Endothelial cell of umbilical vein (primary cell): ENCODE results near the gene TEX12. TPM values are rescaled to one million over a fixed set of nuclear protein-coding genes. Genes with fewer than 3 reads are reported as not detected.

ENCODE experiments used
- BruUV-seq: library from RNA; stranded (reverse); fragments of 400-500 nt; replicated peaks from 2 replicates; lab custom pipeline; 2021; lab: Mats Ljungman, UMichigan
- CTCF ChIA-PET: fragments of 300-600, 350-600 bp; sonication (Branson Sonifier 250); formaldehyde crosslinking; loops from one replicate; lab custom pipeline; 2021; ENCODE audit warnings: antibody characterized with exemption, inconsistent platforms; lab: Charles Lee
- POLR2A ChIA-PET: fragments of 300-600, 350-600 bp; sonication (Branson Sonifier 250); formaldehyde crosslinking; loops from one replicate; lab custom pipeline; 2021; ENCODE audit warnings: antibody characterized with exemption, inconsistent platforms; lab: Charles Lee
- DNase-seq: peaks from one replicate; pipeline ENCODE4 v3.0.0-alpha.2; 2011; ENCODE audit warnings: low read depth, low spot score
- FAIRE-seq: peaks from 2 replicates; lab custom pipeline; 2011; peaks lifted over from hg19 to GRCh38; lab: Jason Lieb, UNC
- H2AFZ ChIP-seq: 2 replicates; pipeline ENCODE4 v1.6.0; 2012; ENCODE audit warnings: low read depth, low read length, control low read depth, inconsistent platforms
- H3K27ac ChIP-seq: 2 replicates; pipeline ENCODE4 v1.5.1; 2011; ENCODE audit warnings: low read depth, mild to moderate bottlenecking, control low read depth, low read length, moderate library complexity; ENCODE audit not compliant: insufficient read depth
- H3K27me3 ChIP-seq, 2 experiments: 2 replicates each; pipeline versions ENCODE4 v1.6.0 to v1.6.1; 2011; ENCODE audit warnings: low read length in 2 of 2, mixed read lengths in 1 of 2; ENCODE audit not compliant: control insufficient read depth in 2 of 2, insufficient read depth in 2 of 2
- H3K36me3 ChIP-seq, 2 experiments: 2 replicates in 1 of 2; 3 replicates in 1 of 2; pipeline ENCODE4 v1.5.1; 2011; ENCODE audit warnings: low read length in 2 of 2, mild to moderate bottlenecking in 1 of 2, moderate library complexity in 1 of 2; ENCODE audit not compliant: control insufficient read depth in 2 of 2, insufficient read depth in 2 of 2; ENCODE audit errors: extremely low read depth in 1 of 2
- H3K4me1 ChIP-seq: 3 replicates; pipeline ENCODE4 v1.5.1; 2011; ENCODE audit warnings: mild to moderate bottlenecking, low read length; ENCODE audit not compliant: control insufficient read depth, insufficient read depth; ENCODE audit errors: extremely low read depth
- H3K4me2 ChIP-seq: 2 replicates; pipeline ENCODE4 v1.6.1; 2011; ENCODE audit warnings: low read length, control low read depth, mixed read lengths; ENCODE audit not compliant: insufficient read depth
- H3K4me3 ChIP-seq, 3 experiments: fragments of 200-600 bp in 1 of 3; sonication (generic), shearing (Covaris generic) in 1 of 3; replicated peaks in 1 of 3; 2 replicates each; pipeline ENCODE4 v1.5.1; 2011 to 2016; ENCODE audit warnings: control low read depth in 3 of 3, low read length in 3 of 3, mild to moderate bottlenecking in 2 of 3, inconsistent platforms in 1 of 3, low read depth in 1 of 3, moderate library complexity in 1 of 3; ENCODE audit not compliant: insufficient read depth in 1 of 3
- H3K79me2 ChIP-seq: 2 replicates; pipeline ENCODE4 v1.6.0; 2012; ENCODE audit warnings: low read length, inconsistent platforms; ENCODE audit not compliant: control insufficient read depth, insufficient read depth
- H3K9ac ChIP-seq: replicated peaks from 2 replicates; pipeline ENCODE3; 2011; ENCODE audit warnings: low read length, control low read depth; ENCODE audit not compliant: insufficient read depth; ENCODE audit errors: extremely low read depth
- H3K9me1 ChIP-seq: replicated peaks from 3 replicates; pipeline ENCODE4 v1.6.0; 2011; ENCODE audit warnings: mild to moderate bottlenecking, low read length; ENCODE audit not compliant: control insufficient read depth, insufficient read depth; ENCODE audit errors: extremely low read depth
- H3K9me3 ChIP-seq: replicated peaks from 2 replicates; pipeline ENCODE4 v1.5.1; 2012; ENCODE audit warnings: low read length, inconsistent platforms; ENCODE audit not compliant: control insufficient read depth, insufficient read depth
- H4K20me1 ChIP-seq: replicated peaks from 2 replicates; pipeline ENCODE3; 2011; ENCODE audit warnings: mild to moderate bottlenecking, low read length; ENCODE audit not compliant: control insufficient read depth, insufficient read depth; ENCODE audit errors: extremely low read depth
- EZH2 ChIP-seq: IDR thresholded peaks from 2 replicates; pipeline ENCODE4 v1.6.1; 2012; ENCODE audit warnings: borderline replicate concordance, low read depth, mild to moderate bottlenecking, moderate library complexity, low read length, inconsistent platforms; ENCODE audit not compliant: severe bottlenecking
- FOS ChIP-seq: IDR thresholded peaks from 2 replicates; pipeline ENCODE4 v1.6.1; 2011; ENCODE audit warnings: mild to moderate bottlenecking, low read length, moderate library complexity, borderline replicate concordance; ENCODE audit not compliant: insufficient read depth
- GATA2 ChIP-seq: IDR thresholded peaks from 2 replicates; pipeline ENCODE4 v1.7.0; 2011; ENCODE audit warnings: low read depth, mild to moderate bottlenecking, moderate library complexity, mixed read lengths, low read length; ENCODE audit not compliant: insufficient read length, insufficient read depth
- JUN ChIP-seq: IDR thresholded peaks from 2 replicates; pipeline ENCODE4 v1.6.1; 2011; ENCODE audit warnings: borderline replicate concordance, low read depth; ENCODE audit not compliant: insufficient read length, insufficient read depth
- MYC ChIP-seq: IDR thresholded peaks from one replicate; pipeline ENCODE4 v1.6.1; 2011; ENCODE audit warnings: mild to moderate bottlenecking, low read depth, low read length
- POLR2A ChIP-seq: IDR thresholded peaks from 2 replicates; pipeline ENCODE4 v1.6.1; 2012; ENCODE audit warnings: low read depth, mild to moderate bottlenecking, control low read depth, low read length
- POLR2AphosphoS5 ChIP-seq: IDR thresholded peaks from 2 replicates; pipeline ENCODE4 v1.6.1; 2012; ENCODE audit warnings: low read depth, mild to moderate bottlenecking, control low read depth, low read length, moderate library complexity; ENCODE audit not compliant: insufficient read depth
- dilution Hi-C: fragments of 300-500 bp; cut with MboI; formaldehyde crosslinking; loops from one replicate; pipeline ENCODE4 v1.15.0; 2019; ENCODE audit warnings: low sequenced_read_pairs; ENCODE audit not compliant: extremely low pct_ligation_motif_present
- intact Hi-C: fragments of 100-400 bp; cut with micrococcal nuclease; formaldehyde crosslinking; loops from one replicate; pipeline ENCODE4 v1.10.0; 2022
- polyA plus RNA-seq, 4 experiments: library from polyadenylated mRNA; depleted of rRNA in 3 of 4; stranded (reverse) in 3 of 4; unstranded in 1 of 4; fragments of >200 nt; gene quantifications; 2 replicates each; pipeline versions ENCODE4 v1.2.1 to v1.2.3, GENCODE V29; 2011 to 2012; ENCODE audit warnings: missing spikeins in 1 of 4
- total RNA-seq: library from RNA; stranded (reverse); gene quantifications from 2 replicates; pipeline ENCODE4 v1.2.3, GENCODE V29; 2021
- TF ChIP-seq, protein P1 (sequence below): IDR thresholded peaks from 2 replicates; pipeline ENCODE4 v1.6.1; 2011; ENCODE audit not compliant: insufficient read depth, insufficient read length
- TF ChIP-seq, protein P2 (sequence below), 2 donors: IDR thresholded peaks; 1 replicate in 1 of 2; 2 replicates in 1 of 2; pipeline ENCODE4 v1.5.1; 2011; ENCODE audit warnings: low read length in 2 of 2, mild to moderate bottlenecking in 2 of 2, moderate library complexity in 2 of 2, control low read depth in 1 of 2, inconsistent platforms in 1 of 2, low read depth in 1 of 2; ENCODE audit not compliant: insufficient read depth in 1 of 2; ENCODE audit errors: extremely low read depth in 1 of 2

Gene TEX12
- total and polyA plus RNA-seq, 2 donors (not counting 3 experiments of a cell fraction or from before 2014, with no cell fraction given): 0.46 TPM; not detected in 1

DNA sequence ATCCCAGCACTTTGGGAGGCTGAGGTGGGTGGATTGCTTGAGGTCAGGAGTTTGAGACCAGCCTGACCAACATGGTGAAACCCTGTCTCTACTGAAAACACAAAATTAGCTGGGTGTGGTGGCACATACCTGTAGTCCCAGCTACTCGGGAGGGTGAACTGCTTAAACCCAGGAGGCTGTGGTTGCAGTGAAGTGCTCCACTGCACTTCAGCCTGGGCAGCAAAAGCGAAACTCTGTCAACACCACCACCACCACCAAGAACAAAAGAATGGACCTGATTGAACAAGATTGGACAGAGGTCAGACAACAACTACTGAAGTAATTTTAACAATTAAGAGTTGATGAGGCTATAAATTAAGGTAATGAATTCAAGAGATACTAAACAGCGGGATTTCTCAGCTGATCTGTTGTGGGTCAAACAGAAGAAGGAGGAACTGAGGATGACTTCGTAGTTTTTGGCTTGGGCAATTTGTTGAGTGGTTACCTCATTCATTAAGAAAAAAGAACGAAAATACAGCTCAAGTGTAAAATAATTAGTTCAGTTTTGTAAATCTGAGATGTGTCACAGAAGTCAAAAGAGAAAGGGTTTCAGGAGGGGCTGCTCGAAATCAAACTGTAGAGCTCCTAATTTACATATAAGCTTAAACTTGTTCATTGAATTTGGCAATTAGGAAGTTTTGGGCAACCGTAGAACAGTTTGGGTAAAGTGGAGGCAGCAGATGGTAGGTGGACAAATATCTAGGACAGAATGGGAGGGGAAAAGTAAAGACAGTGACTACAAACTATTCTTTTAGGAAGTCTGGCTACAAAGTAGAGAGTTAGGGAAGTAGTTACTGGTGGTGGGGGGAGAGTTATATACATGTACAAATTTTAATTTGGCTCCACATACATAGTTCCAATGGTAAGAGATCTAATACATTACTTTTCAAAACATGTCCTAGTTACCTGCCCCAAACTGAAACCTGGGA is 7.8 kb upstream of the TEX12 start:
- Histone ChIP-seq H3K4me2 (no peak overlapping the region), H3K9ac (no peak overlapping the region), H3K27ac (no peak overlapping the region), H3K9me3 (no peaks in the 10 kb centered on the region), H3K27me3 (no peaks in the 10 kb centered on the region), H4K20me1 (no peaks in the 10 kb centered on the region), H3K79me2 (no peaks in the 10 kb centered on the region), H2AFZ (no peak overlapping the region), H3K9me1 (no peaks in the 10 kb centered on the region), H3K36me3 (no peaks in the 10 kb centered on the region), H3K4me3 (no peak overlapping the region), H3K4me1 (peaks cover 10% of the 10 kb centered on the region)
- POLR2A ChIA-PET: interaction anchor here (0.5 kb wide), 1 partner anchor 9 kb away, joined by 4 read pairs; no protein-coding TSS in a partner anchor
- dilution Hi-C loops: no loop called here
- FAIRE-seq: no peak
- CTCF ChIA-PET: interaction anchor here (1.0 to 1.7 kb wide), 4 partner anchors 10 to 46 kb away, joined by 3 to 7 read pairs (median 4); partner anchors contain the start of gene BCO2
- BruUV-seq: no TSS peak
- TF ChIP-seq JUN: no peak
- TF ChIP-seq, protein P1, sequence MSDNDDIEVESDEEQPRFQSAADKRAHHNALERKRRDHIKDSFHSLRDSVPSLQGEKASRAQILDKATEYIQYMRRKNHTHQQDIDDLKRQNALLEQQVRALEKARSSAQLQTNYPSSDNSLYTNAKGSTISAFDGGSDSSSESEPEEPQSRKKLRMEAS: no peak
- no peak for TF ChIP-seq POLR2A
- TF ChIP-seq MYC: no peak
- TF ChIP-seq, protein P2, sequence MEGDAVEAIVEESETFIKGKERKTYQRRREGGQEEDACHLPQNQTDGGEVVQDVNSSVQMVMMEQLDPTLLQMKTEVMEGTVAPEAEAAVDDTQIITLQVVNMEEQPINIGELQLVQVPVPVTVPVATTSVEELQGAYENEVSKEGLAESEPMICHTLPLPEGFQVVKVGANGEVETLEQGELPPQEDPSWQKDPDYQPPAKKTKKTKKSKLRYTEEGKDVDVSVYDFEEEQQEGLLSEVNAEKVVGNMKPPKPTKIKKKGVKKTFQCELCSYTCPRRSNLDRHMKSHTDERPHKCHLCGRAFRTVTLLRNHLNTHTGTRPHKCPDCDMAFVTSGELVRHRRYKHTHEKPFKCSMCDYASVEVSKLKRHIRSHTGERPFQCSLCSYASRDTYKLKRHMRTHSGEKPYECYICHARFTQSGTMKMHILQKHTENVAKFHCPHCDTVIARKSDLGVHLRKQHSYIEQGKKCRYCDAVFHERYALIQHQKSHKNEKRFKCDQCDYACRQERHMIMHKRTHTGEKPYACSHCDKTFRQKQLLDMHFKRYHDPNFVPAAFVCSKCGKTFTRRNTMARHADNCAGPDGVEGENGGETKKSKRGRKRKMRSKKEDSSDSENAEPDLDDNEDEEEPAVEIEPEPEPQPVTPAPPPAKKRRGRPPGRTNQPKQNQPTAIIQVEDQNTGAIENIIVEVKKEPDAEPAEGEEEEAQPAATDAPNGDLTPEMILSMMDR (IDR thresholded peaks at IDR 0.05; ENCODE audit: extremely low read depth in 1 of 2, insufficient read depth in 1 of 2, low read depth in 1 of 2, low read length in 2 of 2): no peak
- TF ChIP-seq GATA2: no peak
- no peak for TF ChIP-seq EZH2
- no peak for TF ChIP-seq FOS
- TF ChIP-seq POLR2AphosphoS5: no peak
- no peak for DNase-seq
- intact Hi-C loops: no loop called here
